Measurements from ENCODE around the gene BLACAT1.

DNA sequence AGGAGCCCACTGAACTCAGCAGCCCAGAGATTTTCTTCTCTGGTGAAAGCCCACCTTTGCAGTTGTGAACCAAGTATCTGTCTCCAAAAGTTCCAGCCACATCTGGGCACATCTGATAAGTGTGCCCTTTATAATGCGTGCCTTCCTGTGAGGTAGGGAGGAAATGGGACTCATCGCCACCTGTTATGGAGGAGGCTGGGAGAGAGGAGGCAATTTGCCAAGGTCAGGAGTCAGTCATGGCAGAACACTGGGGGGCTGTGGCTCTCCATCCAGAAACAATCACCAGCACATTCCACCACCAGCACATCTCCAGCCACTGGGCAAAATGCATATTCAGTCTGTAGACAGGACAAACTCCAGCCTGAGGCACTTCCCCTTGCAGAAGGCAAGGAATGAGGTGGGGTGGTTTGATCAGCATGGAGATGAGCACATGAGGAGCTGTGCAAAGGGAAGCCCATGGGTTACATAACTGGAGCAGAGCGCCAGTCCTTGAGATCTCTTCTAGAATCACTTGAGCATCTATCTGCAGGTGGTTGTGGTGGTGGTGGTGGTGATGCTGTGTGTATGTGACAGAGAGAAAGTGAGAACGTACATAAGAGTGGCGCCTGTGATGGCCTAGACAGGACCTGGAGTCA is 19.0 kb downstream of the BLACAT1 start:
- TF ChIP-seq POLR2A (IDR thresholded peaks at IDR 0.05; ENCODE audit: low read depth, low read length) (no peak), FOS (IDR thresholded peaks at IDR 0.05; ENCODE audit: low read depth, low read length) (no peak), RAD21 (IDR thresholded peaks at IDR 0.05; ENCODE audit: low read length) (no peak)
- TF ChIP-seq, protein P1, sequence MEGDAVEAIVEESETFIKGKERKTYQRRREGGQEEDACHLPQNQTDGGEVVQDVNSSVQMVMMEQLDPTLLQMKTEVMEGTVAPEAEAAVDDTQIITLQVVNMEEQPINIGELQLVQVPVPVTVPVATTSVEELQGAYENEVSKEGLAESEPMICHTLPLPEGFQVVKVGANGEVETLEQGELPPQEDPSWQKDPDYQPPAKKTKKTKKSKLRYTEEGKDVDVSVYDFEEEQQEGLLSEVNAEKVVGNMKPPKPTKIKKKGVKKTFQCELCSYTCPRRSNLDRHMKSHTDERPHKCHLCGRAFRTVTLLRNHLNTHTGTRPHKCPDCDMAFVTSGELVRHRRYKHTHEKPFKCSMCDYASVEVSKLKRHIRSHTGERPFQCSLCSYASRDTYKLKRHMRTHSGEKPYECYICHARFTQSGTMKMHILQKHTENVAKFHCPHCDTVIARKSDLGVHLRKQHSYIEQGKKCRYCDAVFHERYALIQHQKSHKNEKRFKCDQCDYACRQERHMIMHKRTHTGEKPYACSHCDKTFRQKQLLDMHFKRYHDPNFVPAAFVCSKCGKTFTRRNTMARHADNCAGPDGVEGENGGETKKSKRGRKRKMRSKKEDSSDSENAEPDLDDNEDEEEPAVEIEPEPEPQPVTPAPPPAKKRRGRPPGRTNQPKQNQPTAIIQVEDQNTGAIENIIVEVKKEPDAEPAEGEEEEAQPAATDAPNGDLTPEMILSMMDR (conservative IDR thresholded peaks at IDR 0.05; ENCODE audit: low read depth, low read length), result no peak
- TF ChIP-seq, protein P2, sequence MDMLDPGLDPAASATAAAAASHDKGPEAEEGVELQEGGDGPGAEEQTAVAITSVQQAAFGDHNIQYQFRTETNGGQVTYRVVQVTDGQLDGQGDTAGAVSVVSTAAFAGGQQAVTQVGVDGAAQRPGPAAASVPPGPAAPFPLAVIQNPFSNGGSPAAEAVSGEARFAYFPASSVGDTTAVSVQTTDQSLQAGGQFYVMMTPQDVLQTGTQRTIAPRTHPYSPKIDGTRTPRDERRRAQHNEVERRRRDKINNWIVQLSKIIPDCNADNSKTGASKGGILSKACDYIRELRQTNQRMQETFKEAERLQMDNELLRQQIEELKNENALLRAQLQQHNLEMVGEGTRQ (IDR thresholded peaks at IDR 0.05; ENCODE audit: low read depth, low read length), result no peak

All from IMR-90 (cell line).